Activated T-cell treated with anti-CD3 and anti-CD28 coated beads, Interleukin-2, amount 50 U/mL, for 24 hours (primary cell): ENCODE data around the gene ACER3.
A peak's percentile ranks its signal among the peaks of the same experiment; 100 is the strongest.
"Not testable (repeated sequence)": the region's sequence is repeated elsewhere in the genome, so short reads cannot be mapped to it uniquely, and the experiment has no call there.

Source experiments
- DNase-seq: peaks from one replicate; pipeline ENCODE4 v3.0.0-alpha.2; 2020
- H3K27ac Mint-ChIP-seq: 2 replicates; pipeline ENCODE4 v1.8.0; 2020; ENCODE audit warnings: mild to moderate bottlenecking, mixed read lengths
- H3K27me3 Mint-ChIP-seq: 2 replicates; pipeline ENCODE4 v1.8.0; 2020; ENCODE audit warnings: mixed read lengths
- H3K36me3 Mint-ChIP-seq: 2 replicates; pipeline ENCODE4 v1.8.0; 2020; ENCODE audit warnings: low read depth, mixed read lengths
- H3K4me1 Mint-ChIP-seq: 2 replicates; pipeline ENCODE4 v1.8.0; 2020; ENCODE audit warnings: low read depth, mixed read lengths
- H3K4me3 Mint-ChIP-seq: 2 replicates; pipeline ENCODE4 v1.8.0; 2020; ENCODE audit warnings: mild to moderate bottlenecking, moderate library complexity, mixed read lengths
- H3K9me3 Mint-ChIP-seq: 2 replicates; pipeline ENCODE4 v1.8.0; 2020; ENCODE audit warnings: mixed read lengths

ACER3 gene

DNA sequence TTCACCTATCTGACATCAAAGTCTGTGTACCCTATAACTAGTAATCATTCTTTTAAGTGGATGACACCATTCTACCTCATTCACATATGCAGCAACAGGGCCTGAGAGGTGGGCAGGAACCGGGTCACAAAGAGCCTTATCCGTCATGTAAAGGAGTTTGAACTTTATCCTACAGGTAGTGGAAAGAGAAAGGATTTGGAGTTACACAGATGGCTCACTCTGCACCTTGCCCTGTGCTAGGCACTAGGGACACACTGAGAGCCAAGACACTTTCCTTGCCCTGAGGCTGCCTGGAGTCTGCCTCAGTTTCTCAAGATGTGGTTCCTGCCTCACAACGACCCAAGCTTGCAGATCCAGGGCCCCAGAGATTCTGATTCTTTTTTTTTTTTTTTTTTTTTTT is 14.3 kb upstream of the ACER3 start:
- H3K36me3 Mint-ChIP-seq: no peaks in the 10 kb centered on the region
- H3K4me3 Mint-ChIP-seq: no peak overlapping the region
- H3K9me3 Mint-ChIP-seq: no peaks in the 10 kb centered on the region
- no peaks in the 10 kb centered on the region for H3K4me1 Mint-ChIP-seq
- H3K27ac Mint-ChIP-seq: no peak overlapping the region
- H3K27me3 Mint-ChIP-seq: peaks cover 35% of the 10 kb centered on the region
- no peak for DNase-seq

DNA sequence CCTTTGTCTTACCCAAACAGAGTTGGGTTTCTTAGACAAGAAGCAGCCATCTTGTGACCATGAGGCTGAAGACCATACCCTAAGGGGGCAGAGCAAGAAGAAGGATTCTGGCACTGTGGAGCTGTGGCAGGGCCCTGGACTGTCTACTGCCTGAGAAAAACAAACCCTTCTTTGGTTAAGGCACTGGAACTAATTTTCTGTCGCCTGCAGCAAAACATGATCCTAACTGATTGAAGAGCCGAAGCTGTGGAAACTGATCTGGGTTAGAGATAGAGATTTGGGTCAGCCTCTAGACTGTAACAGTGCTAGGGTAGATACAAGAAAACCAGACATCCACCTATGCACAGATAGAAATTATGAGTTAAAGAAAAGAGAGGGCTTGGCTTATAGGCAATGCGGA is 11.3 kb upstream of the ACER3 start:
- H3K27me3 Mint-ChIP-seq: peaks cover 18% of the 10 kb centered on the region

DNA sequence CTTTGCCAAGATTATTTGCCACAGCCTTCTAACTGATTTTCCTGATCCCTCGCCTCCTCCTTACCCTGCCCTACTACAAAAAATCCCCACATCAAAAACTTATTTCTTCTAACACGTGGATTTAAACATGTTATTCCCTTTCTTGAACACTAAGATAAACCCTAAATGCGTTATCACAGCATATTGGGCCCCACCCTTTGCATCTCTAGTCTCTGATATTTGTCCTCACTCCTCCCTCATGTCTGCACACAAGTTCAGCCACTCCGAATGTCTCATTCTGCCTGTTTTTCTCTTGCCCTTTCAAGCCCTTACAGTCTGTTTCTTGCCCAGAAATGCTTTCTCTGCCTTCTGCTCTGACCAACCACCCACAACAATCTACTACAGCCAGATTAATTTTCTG is 10.6 kb upstream of the ACER3 start:
- Mint-ChIP-seq H3K36me3 (no peaks in the 10 kb centered on the region), H3K27ac (no peak overlapping the region), H3K4me3 (no peak overlapping the region), H3K4me1 (peaks cover 6% of the 10 kb centered on the region), H3K27me3 (peaks cover 18% of the 10 kb centered on the region), H3K9me3 (no peaks in the 10 kb centered on the region)
- no peak for DNase-seq

More for the DNA sequence above, 11.3 kb upstream of the ACER3 start:
- no peaks in the 10 kb centered on the region for H3K36me3 Mint-ChIP-seq
- no peaks in the 10 kb centered on the region for H3K4me1 Mint-ChIP-seq
- no peak overlapping the region for H3K27ac Mint-ChIP-seq
- DNase-seq: no peak
- no peaks in the 10 kb centered on the region for H3K9me3 Mint-ChIP-seq
- no peak overlapping the region for H3K4me3 Mint-ChIP-seq

DNA sequence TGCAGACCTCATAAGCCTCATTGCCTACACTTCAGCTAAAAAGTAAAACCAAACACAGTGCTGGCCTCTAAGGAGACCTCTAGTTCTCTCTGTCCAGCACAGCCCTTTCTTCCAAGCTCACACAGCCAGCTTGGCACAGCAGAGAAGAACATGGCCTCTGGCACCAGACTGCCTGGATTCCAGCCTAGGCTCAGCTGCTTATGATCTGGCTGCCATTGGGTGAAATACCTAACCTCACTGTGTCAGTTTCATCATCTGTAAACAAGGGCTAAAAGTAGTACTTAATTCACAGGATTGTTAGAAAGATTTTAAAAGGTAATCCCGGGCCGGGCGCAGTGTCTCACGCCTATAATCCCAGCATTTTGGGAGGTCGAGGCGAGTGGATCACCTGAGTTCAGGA is 9.9 kb upstream of the ACER3 start:
- Mint-ChIP-seq H3K9me3 (no peaks in the 10 kb centered on the region), H3K27ac (no peak overlapping the region), H3K4me1 (peaks cover 6% of the 10 kb centered on the region), H3K36me3 (no peaks in the 10 kb centered on the region), H3K27me3 (peaks cover 18% of the 10 kb centered on the region), H3K4me3 (no peak overlapping the region)
- DNase-seq: no peak

DNA sequence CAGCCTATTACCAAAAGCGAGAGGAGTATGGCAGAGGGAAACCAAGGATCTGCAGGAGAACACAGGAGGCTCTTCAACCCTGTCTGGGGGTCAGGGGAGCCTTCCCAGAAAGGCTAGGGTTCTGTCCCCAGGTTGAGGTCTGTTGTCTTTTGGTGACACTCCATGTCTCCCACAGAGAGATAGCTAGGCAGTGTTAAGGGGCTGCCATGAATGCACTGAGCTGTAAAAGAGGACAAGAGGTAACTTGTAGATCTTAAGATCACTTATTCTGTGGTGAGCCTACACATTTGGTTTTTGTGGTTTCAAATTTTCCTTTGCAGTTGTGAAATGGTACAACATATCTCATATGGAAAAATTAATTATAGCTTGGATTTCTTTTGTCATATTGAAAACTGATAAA is 6.0 kb upstream of the ACER3 start:
- Mint-ChIP-seq H3K27ac (no peak overlapping the region), H3K27me3 (no peaks in the 10 kb centered on the region), H3K9me3 (no peaks in the 10 kb centered on the region), H3K36me3 (no peaks in the 10 kb centered on the region), H3K4me1 (peaks cover 11% of the 10 kb centered on the region), H3K4me3 (no peak overlapping the region)
- DNase-seq: no peak

DNA sequence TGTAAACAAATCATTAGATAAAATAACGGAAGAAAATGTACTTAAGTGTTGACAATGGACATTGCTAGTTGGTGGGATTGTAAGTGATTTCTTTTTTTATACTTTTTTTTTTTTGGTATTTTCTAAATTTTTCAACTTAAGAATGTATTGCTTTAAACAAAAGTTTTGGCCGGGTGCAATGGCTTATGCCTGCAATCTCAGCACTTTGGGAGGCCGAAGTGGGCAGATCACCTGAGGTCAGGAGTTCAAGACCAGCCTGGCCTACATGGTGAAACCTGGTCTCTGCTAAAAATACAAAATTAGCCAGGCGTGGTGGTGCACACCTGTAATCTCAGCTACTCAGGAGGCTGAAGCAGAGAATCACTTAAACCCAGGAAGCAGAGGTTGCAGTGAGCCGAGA is 5.0 kb upstream of the ACER3 start:
- H3K27ac Mint-ChIP-seq, H3K4me3 Mint-ChIP-seq, H3K9me3 Mint-ChIP-seq, H3K36me3 Mint-ChIP-seq, DNase-seq, H3K27me3 Mint-ChIP-seq: not testable (repeated sequence)
- H3K4me1 Mint-ChIP-seq: peaks cover 17% of the 10 kb centered on the region

DNA sequence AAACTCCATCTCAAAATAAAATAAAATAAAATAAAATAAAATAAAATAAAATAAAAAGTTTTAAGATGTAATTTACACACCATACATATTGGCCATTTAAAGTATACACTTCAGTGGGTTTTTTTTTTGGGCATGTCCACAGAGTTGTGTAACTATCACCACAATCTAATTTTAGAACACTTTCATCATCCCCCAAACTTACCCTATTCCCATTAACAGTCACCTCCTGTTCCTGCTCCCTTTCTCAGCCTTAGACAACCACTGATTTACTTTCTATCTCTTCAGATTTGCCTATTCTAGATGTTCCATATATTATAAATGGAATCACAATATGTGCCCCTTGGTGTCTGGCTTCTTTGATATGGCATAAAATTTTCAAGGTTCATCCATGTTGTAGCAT is 4.6 kb upstream of the ACER3 start:
- no peaks in the 10 kb centered on the region for H3K9me3 Mint-ChIP-seq
- no peaks in the 10 kb centered on the region for H3K27me3 Mint-ChIP-seq
- DNase-seq: no peak
- no peaks in the 10 kb centered on the region for H3K36me3 Mint-ChIP-seq
- H3K4me1 Mint-ChIP-seq: peaks cover 17% of the 10 kb centered on the region
- no peak overlapping the region for H3K27ac Mint-ChIP-seq
- H3K4me3 Mint-ChIP-seq: no peak overlapping the region

DNA sequence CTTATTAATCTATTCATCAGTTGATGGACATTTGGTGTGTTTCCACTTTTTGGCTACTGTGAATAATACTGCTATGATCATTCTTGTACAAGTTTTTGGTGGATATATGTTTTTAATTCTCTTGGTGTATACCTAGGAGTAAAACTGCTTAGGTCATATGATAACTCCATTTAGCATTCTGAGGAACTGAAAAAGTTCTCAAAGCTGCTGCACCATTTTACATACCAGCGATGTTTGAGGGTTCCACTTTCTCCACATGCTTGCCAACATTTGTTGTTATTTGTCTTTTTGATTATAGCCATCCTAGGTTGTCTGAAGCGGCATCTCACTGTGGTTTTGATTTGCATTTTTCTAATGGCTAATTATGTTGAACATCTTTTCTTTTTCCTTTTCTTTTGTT is 4.1 kb upstream of the ACER3 start:
- no peak overlapping the region for H3K27ac Mint-ChIP-seq
- no peak overlapping the region for H3K4me3 Mint-ChIP-seq
- H3K27me3 Mint-ChIP-seq: no peaks in the 10 kb centered on the region
- peaks cover 20% of the 10 kb centered on the region for H3K4me1 Mint-ChIP-seq
- H3K9me3 Mint-ChIP-seq: no peaks in the 10 kb centered on the region
- peaks cover 2% of the 10 kb centered on the region for H3K36me3 Mint-ChIP-seq
- no peak for DNase-seq

DNA sequence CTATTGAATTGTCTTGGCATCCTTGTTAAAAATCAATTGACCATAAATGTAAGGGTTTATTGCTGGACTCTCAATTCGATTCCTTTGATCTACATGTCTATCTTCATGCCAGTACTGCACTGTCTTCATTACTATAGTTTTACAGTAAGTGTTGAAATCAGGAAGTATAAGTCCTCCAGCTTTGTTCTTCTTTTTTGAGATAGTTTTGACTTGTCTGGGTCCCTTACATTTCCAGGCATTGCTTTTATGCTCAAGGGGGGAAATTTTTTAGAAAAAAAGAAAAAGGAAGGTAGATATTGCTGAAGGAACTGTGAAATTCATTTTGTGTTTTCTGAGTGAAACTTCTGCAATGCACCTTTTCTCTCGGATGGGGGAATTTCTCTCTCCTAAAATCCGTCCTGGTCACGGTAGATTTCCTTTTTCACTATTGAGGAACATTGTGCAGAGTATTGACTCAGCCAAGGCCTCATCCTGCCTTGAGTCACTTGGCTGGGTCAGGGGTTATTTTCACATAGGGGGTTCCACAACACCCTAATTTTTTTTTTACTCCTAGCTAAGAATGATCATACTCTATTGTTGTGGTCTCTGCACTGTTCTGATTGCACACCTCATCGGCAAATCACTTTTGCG is 2.8 kb upstream of the ACER3 start:
- no peak overlapping the region for H3K27ac Mint-ChIP-seq
- peaks cover 31% of the 10 kb centered on the region for H3K4me1 Mint-ChIP-seq
- no peaks in the 10 kb centered on the region for H3K9me3 Mint-ChIP-seq
- no peaks in the 10 kb centered on the region for H3K27me3 Mint-ChIP-seq
- H3K36me3 Mint-ChIP-seq: peaks cover 4% of the 10 kb centered on the region
- no peak for DNase-seq
- H3K4me3 Mint-ChIP-seq: no peak overlapping the region

DNA sequence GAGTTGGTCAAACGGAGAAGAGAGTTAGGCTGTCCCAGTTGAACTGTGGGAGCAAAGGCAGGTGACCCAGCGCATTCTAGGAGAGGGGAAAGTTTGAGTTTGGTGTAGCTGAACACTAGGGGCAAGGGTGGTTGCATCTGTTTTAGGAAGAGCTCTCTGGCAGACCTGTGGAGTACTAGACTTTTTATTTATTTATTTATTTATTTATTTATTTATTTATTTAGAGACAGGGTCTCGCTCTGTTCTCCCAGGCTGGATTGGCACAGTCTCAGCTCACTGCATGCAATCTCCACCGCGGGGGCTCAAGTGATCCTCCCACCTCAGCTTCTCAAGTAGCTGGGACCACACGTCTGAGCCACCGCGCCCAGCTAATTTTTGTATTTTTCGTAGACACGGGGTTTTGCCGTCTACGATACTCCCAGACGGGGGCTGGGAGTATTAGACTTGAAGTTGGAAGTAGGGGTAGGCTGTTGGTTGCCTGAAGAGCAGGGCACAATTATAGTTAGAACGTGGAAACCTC is 950 bp upstream of the ACER3 start:
- Mint-ChIP-seq H3K4me3 (peak overlapping the region; percentile 78), H3K36me3 (peaks cover 4% of the 10 kb centered on the region), H3K9me3 (no peaks in the 10 kb centered on the region), H3K27me3 (no peaks in the 10 kb centered on the region), H3K27ac (peak overlapping the region; percentile 6), H3K4me1 (peaks cover 37% of the 10 kb centered on the region)
- DNase-seq: no peak

DNA sequence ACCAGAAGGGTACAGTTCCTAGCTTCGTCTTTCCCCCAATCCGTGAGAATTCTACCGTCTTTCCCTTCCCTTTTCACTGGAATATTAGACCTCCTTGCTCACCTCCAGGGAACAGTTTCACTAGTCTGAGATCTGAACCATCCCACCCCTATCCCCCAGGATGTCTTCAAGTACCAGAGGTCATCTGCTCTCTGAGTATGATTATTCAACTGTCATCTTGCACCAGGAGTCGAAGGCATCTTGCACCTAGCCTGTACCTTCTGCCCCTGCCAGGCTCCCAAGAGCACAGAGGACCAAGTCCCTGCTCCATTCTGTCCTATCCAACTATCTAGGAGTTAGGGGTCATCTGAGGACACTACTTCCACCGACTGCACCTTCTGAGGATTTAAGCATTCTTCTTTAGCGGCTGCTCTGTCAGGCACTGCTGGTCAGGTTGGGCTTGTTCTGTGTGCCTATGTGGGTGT is 804 bp downstream of the ACER3 start:
- no peaks in the 10 kb centered on the region for H3K27me3 Mint-ChIP-seq
- H3K27ac Mint-ChIP-seq: peak overlapping the region; percentile 89
- peaks cover 11% of the 10 kb centered on the region for H3K36me3 Mint-ChIP-seq
- H3K4me1 Mint-ChIP-seq: peaks cover 33% of the 10 kb centered on the region
- H3K9me3 Mint-ChIP-seq: no peaks in the 10 kb centered on the region
- peak overlapping the region; percentile 89 for H3K4me3 Mint-ChIP-seq
- peak; percentile 34 for DNase-seq

DNA sequence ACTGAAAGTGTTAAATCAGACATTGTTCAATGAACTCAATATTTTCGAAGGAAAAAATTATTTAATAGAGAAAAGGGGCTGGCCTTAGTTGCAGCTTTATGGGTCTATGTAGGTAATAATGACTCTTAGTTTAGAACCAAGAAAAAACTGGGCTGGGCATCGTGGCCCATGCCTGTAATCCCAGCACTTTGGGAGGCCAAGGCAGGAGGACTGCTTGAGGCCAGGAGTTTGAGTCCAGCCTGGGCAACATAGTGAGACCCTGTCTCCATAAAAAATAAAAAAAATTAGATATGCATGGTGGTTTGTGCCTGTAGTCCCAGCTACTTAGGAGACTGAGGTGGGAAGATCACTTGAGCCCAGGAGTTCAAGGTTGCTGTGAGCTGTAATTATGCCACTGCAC is 2.1 kb downstream of the ACER3 start:
- H3K27ac Mint-ChIP-seq, H3K9me3 Mint-ChIP-seq, H3K27me3 Mint-ChIP-seq, DNase-seq, H3K4me3 Mint-ChIP-seq: not testable (repeated sequence)
- Mint-ChIP-seq H3K4me1 (peaks cover 33% of the 10 kb centered on the region), H3K36me3 (peaks cover 11% of the 10 kb centered on the region)

DNA sequence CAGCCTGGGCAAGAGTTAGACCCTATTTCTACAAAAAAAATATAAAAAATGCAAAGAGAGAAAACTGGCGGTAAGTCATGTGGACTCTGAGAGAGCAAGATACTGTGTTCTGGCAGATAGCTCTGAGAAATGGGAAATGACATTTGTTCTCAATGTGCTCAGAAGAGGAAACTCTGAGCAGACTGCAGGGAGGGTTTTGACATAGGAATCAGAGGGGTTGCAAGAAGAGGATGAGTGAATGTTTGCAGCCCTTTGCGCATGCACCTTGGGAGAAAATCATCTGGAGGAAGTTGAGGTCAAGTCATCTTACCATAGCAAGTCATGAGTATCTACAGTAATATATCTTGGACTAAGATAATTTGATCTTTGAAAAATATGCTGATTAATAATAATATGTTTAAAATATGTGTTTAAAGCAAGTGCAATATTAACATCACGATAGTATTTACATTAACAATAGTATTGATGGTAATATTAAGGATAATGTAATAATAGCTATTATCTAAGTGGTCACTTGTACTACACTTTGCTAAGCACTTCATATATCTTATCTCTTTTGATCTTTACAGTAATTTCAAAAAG is 2.6 kb downstream of the ACER3 start:
- Mint-ChIP-seq H3K27ac (no peak overlapping the region), H3K4me3 (no peak overlapping the region)

DNA sequence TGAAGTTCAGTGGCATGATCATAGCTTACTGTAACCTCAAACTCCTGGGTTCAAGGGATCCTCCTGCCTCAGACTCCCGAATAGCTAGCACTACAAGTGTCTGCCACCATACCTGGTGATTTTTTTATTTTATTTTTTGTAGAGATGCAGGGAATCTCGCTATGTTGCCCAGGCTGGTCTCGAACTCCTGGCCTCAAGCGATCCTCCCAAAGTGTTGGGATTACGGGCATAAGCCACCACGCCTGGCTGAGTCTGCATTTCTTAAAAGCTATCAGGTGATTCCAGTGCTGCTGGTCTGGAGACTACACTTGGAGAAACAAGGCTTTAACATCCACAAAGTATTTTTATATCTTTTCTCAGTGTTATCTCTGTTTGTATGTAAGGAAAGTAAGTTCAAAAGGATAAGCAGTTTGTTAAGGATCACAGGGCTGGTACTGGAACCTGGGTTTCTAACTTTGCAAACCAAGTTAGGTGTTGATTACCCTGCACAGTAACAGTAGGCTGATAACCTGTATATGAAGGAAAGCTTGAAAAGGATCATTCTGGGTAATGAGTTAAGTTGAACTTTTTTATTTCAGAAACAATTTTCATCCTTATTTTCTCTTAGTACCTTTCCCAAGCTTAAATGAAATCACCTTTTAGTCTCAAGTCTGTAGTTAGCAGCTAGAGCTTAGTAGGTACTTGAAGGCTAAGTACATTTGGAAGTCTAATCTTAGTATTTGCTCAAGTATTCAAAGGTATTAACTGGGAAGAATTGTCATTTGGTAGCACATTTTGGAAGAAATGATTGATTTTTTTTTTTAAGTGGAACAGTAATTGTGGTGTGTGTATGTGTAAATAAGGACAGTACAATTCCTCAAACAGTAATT is 12.5 kb downstream of the ACER3 start:
- Mint-ChIP-seq H3K9me3 (no peaks in the 10 kb centered on the region), H3K4me3 (no peak overlapping the region), H3K27ac (no peak overlapping the region), H3K36me3 (peaks cover 17% of the 10 kb centered on the region), H3K27me3 (no peaks in the 10 kb centered on the region), H3K4me1 (peaks cover 5% of the 10 kb centered on the region)
- DNase-seq: no peak

More for the DNA sequence above, 2.6 kb downstream of the ACER3 start:
- peaks cover 33% of the 10 kb centered on the region for H3K4me1 Mint-ChIP-seq
- H3K9me3 Mint-ChIP-seq: no peaks in the 10 kb centered on the region
- DNase-seq: no peak
- peaks cover 14% of the 10 kb centered on the region for H3K36me3 Mint-ChIP-seq
- H3K27me3 Mint-ChIP-seq: no peaks in the 10 kb centered on the region

DNA sequence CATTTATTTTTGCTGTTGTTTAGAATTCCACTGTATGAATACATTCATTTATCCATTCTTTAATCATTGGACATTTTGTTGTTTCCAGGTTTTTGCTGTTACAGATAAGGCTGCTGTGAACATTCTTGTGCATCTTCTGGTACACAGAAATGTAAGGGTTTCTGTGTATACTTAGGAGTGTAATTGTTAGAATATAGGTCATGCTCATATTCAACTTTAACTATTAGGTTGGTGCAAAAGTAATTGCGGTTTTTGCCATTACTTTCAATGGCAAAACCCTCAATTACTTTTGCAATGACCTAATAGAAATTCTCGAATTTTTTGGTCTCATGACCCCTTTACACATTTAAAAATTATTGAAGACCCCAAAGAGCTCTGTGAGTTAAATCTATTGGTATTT is 17.3 kb downstream of the ACER3 start:
- no peak for DNase-seq
- Mint-ChIP-seq H3K4me1 (peaks cover 5% of the 10 kb centered on the region), H3K27me3 (no peaks in the 10 kb centered on the region), H3K27ac (no peak overlapping the region), H3K36me3 (peaks cover 6% of the 10 kb centered on the region), H3K9me3 (no peaks in the 10 kb centered on the region), H3K4me3 (no peak overlapping the region)
